ENCODE data around the gene ROPN1L.
"Not testable (repeated sequence)": the region's sequence is repeated elsewhere in the genome, so short reads cannot be mapped to it uniquely, and the experiment has no call there.

Gene ROPN1L

GRCh38 chr5:10441083-10441991 lies at the start of gene ROPN1L:
TSS of gene ROPN1L (plus strand) at chr5:10441879. CDS start at chr5:10442168, 289 bp downstream.
- Histone ChIP-seq H3K36me3 (no peaks in the 10 kb centered on the region), H3K4me3 (ENCODE audit: low read depth in 1 of 2, low read length in 1 of 2) (peak within 1 kb of the TSS; percentile 88 to 96), H3K27ac (peak within 1 kb of the TSS; percentile 80), H3K9me3 (no peaks in the 10 kb centered on the region), H3K27me3 (no peaks in the 10 kb centered on the region), H3K4me1 (ENCODE audit: control insufficient read depth in 1 of 2, insufficient read depth in 1 of 2, low read depth in 1 of 2, low read length in 1 of 2) (peaks cover 82 to 89% of the 10 kb centered on the region in 2 experiments)
- peak; percentile 57 for TF ChIP-seq CTCF (IDR thresholded peaks at IDR 0.05)

GRCh38 chr5:10392567-10393328 lies 48.9 kb upstream of the ROPN1L start:
- H3K27ac ChIP-seq; H3K4me3 ChIP-seq (ENCODE audit: low read depth in 1 of 2, low read length in 1 of 2); H3K27me3 ChIP-seq; H3K9me3 ChIP-seq; H3K4me1 ChIP-seq (ENCODE audit: control insufficient read depth in 1 of 2, insufficient read depth in 1 of 2, low read depth in 1 of 2, low read length in 1 of 2): not testable (repeated sequence)
- H3K36me3 ChIP-seq: peaks cover 86% of the 10 kb centered on the region

- TF ChIP-seq CTCF (IDR thresholded peaks at IDR 0.05): no peak
- H3K27me3 ChIP-seq: no peaks in the 10 kb centered on the region
- H3K4me3 ChIP-seq (ENCODE audit: low read depth in 1 of 2, low read length in 1 of 2): no peak overlapping the region
- no peaks in the 10 kb centered on the region for H3K4me1 ChIP-seq (ENCODE audit: control insufficient read depth in 1 of 2, insufficient read depth in 1 of 2, low read depth in 1 of 2, low read length in 1 of 2)
- H3K36me3 ChIP-seq: peaks cover 88% of the 10 kb centered on the region
- H3K9me3 ChIP-seq: no peaks in the 10 kb centered on the region
- no peak overlapping the region for H3K27ac ChIP-seq
Measured at GRCh38 chr5:10393491-10393890, 48.2 kb upstream of the ROPN1L start.

GRCh38 chr5:10396552-10396951 lies 45.1 kb upstream of the ROPN1L start:
- no peak for TF ChIP-seq CTCF (IDR thresholded peaks at IDR 0.05)
- no peak overlapping the region for H3K4me3 ChIP-seq (ENCODE audit: low read depth in 1 of 2, low read length in 1 of 2)
- H3K9me3 ChIP-seq: no peaks in the 10 kb centered on the region
- peaks cover 61% of the 10 kb centered on the region for H3K36me3 ChIP-seq
- peaks cover 0 to 3% of the 10 kb centered on the region in 2 experiments for H3K4me1 ChIP-seq (ENCODE audit: control insufficient read depth in 1 of 2, insufficient read depth in 1 of 2, low read depth in 1 of 2, low read length in 1 of 2)
- H3K27me3 ChIP-seq: no peaks in the 10 kb centered on the region
- H3K27ac ChIP-seq: no peak overlapping the region

- H3K36me3 ChIP-seq: peaks cover 59% of the 10 kb centered on the region
- no peak overlapping the region for H3K4me3 ChIP-seq (ENCODE audit: low read depth in 1 of 2, low read length in 1 of 2)
Measured at GRCh38 chr5:10399839-10400238, 41.8 kb upstream of the ROPN1L start.

More at GRCh38 chr5:10399839-10400238, 41.8 kb upstream of the ROPN1L start:
- H3K4me1 ChIP-seq (ENCODE audit: control insufficient read depth in 1 of 2, insufficient read depth in 1 of 2, low read depth in 1 of 2, low read length in 1 of 2): peaks cover 0 to 3% of the 10 kb centered on the region in 2 experiments
- no peaks in the 10 kb centered on the region for H3K9me3 ChIP-seq
- H3K27me3 ChIP-seq: no peaks in the 10 kb centered on the region
- TF ChIP-seq CTCF (IDR thresholded peaks at IDR 0.05): no peak
- no peak overlapping the region for H3K27ac ChIP-seq
